ENCODE measurements around the gene MAP3K20.
"Not testable (repeated sequence)": the region's sequence is repeated elsewhere in the genome, so short reads cannot be mapped to it uniquely, and the experiment has no call there.

The MAP3K20 gene

GRCh38 chr2:173087793-173088496 is 12.3 kb downstream of the MAP3K20 start:
- no peak for DNase-seq

GRCh38 chr2:173090276-173090877 is 14.7 kb downstream of the MAP3K20 start:
- DNase-seq = no peak

GRCh38 chr2:173090973-173091660 is 15.5 kb downstream of the MAP3K20 start:
- DNase-seq = no peak

GRCh38 chr2:173091910-173092309 is 16.3 kb downstream of the MAP3K20 start:
- DNase-seq = no peak

GRCh38 chr2:173092844-173093402 is 17.3 kb downstream of the MAP3K20 start:
- DNase-seq = no peak

GRCh38 chr2:173093617-173094016 is 18.0 kb downstream of the MAP3K20 start:
- DNase-seq = not testable (repeated sequence)

- DNase-seq = no peak
Observed at GRCh38 chr2:173094731-173095130, 19.1 kb downstream of the MAP3K20 start.

GRCh38 chr2:173095356-173095755 is 19.7 kb downstream of the MAP3K20 start:
- no peak for DNase-seq

GRCh38 chr2:173099271-173099670 is 23.6 kb downstream of the MAP3K20 start:
- no peak for DNase-seq

GRCh38 chr2:173099804-173100203 is 24.2 kb downstream of the MAP3K20 start:
- DNase-seq = no peak

GRCh38 chr2:173101687-173102086 is 26.0 kb downstream of the MAP3K20 start:
- DNase-seq = no peak

- DNase-seq = no peak
Observed at GRCh38 chr2:173104156-173104555, 28.5 kb downstream of the MAP3K20 start.

GRCh38 chr2:173106959-173107628 is 31.4 kb downstream of the MAP3K20 start:
- no peak for DNase-seq

- no peak for DNase-seq
Observed at GRCh38 chr2:173107629-173108022, 32.0 kb downstream of the MAP3K20 start.

GRCh38 chr2:173109253-173110188 is 33.9 kb downstream of the MAP3K20 start:
- no peak for DNase-seq

- no peak for DNase-seq
Observed at GRCh38 chr2:173117678-173118077, 42.0 kb downstream of the MAP3K20 start.

GRCh38 chr2:173118395-173118794 is 42.7 kb downstream of the MAP3K20 start:
- no peak for DNase-seq

- no peak for DNase-seq
Observed at GRCh38 chr2:173119069-173119807, 43.6 kb downstream of the MAP3K20 start.

- DNase-seq = no peak
Observed at GRCh38 chr2:173119944-173120343, 44.3 kb downstream of the MAP3K20 start.

GRCh38 chr2:173122936-173123335 is 47.3 kb downstream of the MAP3K20 start:
- DNase-seq = no peak

GRCh38 chr2:173124441-173124840 is 48.8 kb downstream of the MAP3K20 start:
- no peak for DNase-seq

Data from NCI-H1417 (cell line).